NK-92 (cell line): ENCODE data around the gene AGAP9.
"Not testable (repeated sequence)": the region's sequence is repeated elsewhere in the genome, so short reads cannot be mapped to it uniquely, and the experiment has no call there.

Source experiments
- DNase-seq: peaks from one replicate; lab custom pipeline; 2025; ENCODE audit not compliant: unreplicated experiment; lab: John Stamatoyannopoulos, UW

The AGAP9 gene

DNA sequence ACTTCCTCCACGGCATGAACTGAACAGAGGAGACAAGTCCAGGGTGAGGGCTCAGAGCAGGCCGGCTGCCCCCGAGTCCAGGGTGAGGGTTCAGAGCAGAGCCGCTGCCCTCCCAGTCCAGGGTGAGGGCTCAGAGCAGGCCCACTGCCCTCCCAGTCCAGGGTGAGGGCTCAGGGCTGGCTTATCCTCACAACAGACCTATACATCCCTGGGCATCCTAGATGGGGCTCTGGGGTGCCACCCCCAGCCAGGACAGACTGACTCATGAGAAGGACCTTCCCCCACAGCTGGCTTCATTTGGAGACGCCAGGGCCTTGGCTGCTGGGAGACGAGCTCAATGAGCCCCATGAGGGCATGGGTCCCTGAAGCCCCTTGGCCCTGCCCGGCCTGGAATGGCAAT lies 33.8 kb downstream of the AGAP9 start:
- not testable (repeated sequence) for DNase-seq

DNA sequence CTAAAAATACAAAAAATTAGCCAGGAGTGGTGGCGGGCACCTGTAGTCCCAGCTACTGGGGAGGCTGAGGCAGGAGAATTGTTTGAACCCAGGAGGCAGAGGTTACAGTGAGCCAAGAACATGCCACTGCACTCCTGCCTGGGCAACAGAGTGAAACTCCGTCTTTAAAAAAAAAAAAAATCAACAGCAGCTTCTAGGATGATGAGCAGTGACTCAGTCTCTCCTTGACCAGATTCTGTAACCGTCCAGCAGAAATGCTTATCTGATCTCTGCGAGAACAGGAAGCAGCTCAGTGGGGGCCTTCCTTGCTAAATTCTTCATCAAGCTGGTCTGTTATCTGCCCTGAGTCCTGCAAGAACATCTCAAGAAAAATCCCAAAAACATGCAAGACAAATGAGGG lies 37.5 kb downstream of the AGAP9 start:
- DNase-seq: not testable (repeated sequence)

DNA sequence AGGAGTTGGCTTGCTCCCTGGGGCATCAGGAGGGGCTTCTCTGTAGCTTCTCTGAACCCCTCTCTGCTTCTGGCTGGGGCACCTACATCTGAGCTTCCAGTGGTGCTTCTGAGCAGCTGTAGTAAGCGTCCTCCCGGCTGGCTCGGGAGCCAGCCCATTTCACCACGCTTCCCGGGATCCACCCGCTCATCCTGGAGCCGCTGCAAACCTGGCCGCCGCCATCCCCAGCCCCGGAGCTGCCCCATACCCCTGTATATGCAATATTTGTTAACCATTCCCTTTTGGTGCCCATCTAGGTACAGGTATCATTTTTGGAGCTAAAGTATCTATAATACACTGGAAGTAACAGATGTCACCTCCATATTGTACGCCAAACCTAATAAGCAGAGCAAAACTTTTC lies 38.7 kb downstream of the AGAP9 start:
- DNase-seq: not testable (repeated sequence)

DNA sequence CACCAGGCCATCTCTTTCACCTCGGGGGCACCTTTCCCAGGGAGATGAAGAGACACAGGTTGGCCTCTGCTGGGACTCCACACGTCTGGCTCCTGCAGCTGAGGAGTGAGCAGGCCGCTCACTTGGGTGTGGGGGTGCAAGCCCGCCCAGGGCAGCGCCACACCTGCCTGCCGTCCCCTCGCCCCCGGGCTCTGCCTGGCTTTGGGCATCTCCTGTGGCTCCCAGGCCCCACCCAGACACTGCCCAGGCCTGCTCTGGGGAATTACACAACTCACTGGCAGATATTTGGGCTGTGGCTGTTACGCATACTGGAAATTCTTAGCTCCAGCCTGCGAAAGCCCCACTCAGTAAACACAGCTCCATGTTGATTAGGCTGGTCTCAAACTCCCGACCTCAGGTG lies 39.5 kb downstream of the AGAP9 start, which contains the start of gene ANXA8:
TSS of gene ANXA8 (minus strand) at position 193 of the 400 bp plus-strand sequence. CDS start at position 11, 182 bp downstream.
- not testable (repeated sequence) for DNase-seq

DNA sequence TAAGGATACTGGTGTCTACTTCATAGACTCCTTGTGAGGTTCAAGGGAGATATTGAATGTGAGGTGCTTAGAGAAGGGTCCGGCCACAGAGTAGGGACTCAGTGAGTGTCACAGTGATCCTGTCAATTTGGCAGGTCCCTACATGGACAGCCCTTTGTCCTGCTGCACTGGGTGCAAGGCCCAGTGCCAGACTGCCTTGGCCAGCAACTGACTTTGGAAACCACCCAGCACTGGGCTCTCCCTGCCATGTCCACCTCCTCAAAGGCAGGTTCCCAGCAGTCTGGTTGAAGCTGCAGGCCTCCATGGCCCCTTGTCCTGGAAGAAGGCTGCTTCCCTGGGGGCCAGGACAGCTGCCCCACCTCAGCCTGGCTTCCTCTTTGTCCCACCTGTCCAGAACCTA lies 41.1 kb downstream of the AGAP9 start:
- DNase-seq: not testable (repeated sequence)

DNA sequence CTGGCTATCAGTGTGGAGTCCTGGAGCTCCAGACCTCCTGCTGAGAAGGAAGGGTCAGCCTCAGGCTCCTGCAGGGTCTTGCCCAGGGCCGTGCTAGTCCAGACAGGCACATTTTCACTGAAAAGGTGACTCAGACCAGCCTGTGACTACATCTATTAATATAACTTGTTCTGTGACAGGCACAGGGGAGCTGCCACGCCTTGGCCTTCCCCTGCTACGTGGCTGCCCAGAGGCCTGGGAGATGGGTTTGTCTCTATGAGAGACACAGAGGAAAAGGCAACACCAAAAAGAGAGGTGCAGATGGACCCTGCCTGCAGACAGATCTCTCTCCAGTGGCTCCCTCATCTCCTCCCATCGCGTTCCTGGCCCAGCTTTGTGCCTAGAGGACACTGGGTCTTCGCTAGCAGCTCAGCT lies 41.7 kb downstream of the AGAP9 start:
- not testable (repeated sequence) for DNase-seq

DNA sequence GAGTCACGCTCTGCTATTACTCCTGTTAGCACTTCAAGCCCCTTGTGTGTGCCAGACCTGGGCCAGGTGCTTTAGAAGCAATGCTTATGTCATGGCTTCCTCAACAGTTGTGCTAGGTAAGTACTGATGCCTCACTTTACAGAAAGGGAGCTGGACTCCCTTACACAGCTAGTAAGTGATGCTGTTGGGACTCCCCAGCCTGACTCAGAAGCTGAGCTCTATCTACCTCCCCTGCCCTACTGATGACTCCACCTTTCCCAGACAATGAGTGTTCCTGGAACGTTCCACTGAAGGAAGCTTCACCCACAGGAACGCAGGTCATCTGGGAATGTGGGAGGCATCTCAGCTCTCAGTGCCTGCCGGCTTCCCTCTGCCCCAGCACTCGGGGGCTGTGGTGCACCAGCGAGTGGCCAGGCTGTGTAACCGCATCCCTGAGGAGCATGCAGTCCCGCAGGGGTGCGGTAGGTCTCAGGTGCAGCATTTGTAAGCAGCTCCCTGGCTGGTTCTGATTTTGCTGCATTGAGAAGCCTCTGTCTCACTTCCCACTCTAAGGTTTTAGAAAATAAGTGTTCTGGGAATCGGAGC lies 42.2 kb downstream of the AGAP9 start:
- DNase-seq: not testable (repeated sequence)

DNA sequence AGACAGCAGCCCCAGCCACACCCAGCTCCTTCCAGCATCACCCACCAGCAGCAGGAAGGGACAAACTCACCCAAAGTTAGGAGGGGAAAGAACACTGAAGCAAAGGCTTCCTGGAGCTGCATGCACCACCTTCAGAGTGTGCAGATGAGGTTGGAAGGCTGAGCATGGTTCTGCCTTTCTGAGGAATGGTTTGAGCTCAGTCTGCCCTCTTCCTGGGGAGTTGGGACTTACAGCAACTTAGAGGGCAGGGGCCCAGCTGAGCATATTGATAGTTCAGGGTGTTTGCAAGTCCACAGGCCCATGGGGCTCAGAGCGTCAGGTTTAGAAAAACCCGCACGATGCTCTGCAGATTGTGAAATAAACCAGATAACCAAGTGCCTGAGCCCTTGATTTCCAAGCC lies 43.3 kb downstream of the AGAP9 start:
- DNase-seq: not testable (repeated sequence)

DNA sequence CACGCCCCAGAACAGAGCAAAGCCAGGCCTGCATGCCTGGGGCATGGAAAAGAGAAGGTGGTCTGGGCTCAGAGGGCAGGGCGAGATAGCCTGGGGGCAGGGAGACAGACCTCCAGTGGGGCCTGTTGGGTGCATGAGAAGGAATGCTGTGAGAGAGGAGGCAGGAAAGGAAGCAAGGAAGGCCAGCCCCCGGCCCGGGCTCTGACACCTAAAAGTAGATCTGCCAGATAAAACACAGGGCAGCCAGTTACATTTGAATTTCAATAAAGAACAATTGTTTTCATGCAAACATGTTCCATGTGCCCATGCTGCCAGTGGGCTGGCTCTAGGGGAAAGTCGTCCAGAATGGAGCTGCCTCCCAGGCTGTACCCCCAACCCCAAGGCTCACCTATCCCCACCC lies 45.3 kb downstream of the AGAP9 start:
- DNase-seq: not testable (repeated sequence)

DNA sequence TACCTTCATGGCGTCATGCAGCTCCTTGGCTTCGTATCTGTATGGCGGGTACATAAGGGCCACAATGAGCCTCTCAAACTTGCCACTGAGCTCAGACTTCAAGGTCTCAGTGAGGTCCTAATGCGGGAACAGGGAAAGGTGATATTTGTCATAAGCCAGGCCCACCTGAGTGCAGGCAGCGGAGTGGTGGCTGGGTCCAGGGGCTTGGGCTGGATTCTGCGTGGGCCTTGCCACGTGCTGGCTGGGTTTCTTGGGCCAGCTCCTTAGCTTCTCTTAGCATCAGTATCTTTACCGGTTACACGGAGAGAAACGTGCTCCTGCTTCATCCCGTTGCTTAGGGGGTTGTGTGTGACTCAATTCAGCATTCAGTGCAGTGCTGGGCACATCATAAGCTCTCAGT lies 46.4 kb downstream of the AGAP9 start:
- DNase-seq: not testable (repeated sequence)

DNA sequence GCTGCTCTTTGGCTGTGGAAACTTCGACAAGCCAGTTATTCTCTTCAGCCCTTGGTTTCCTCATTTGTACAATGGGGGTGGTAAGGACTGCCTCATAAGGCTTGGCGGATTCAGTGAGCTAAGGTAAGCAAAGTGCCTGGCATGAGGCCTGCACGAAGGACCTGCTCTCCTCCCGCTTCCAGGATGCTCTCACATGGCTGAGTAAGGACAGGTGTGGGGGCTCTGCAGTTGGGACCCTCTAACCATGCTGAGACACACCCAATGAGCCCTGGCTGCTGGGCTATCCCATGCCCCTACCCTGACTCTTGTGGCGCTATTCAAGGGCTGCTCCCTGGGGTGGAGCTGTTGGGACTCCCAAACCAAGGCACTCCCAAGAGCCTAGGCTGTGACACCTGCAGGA lies 48.3 kb downstream of the AGAP9 start:
- DNase-seq: not testable (repeated sequence)

DNA sequence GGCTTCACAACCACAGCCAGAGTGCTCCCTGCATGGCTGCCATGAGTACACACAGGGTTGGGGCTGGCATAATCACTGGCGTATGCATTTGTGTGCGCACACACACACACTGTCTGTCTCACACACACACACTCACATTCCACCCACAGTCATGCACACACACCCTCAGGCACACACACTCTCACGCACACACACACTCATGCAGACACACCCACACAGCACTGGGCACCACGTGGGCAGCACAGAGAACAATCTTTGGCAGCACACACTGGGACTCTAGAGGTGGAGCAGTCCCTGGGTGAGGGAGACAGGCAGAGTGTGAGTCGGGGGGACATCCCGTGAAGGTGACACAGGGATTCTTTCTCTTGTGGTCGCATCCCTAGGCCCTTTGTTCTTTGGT lies 49.9 kb downstream of the AGAP9 start:
- not testable (repeated sequence) for DNase-seq

DNA sequence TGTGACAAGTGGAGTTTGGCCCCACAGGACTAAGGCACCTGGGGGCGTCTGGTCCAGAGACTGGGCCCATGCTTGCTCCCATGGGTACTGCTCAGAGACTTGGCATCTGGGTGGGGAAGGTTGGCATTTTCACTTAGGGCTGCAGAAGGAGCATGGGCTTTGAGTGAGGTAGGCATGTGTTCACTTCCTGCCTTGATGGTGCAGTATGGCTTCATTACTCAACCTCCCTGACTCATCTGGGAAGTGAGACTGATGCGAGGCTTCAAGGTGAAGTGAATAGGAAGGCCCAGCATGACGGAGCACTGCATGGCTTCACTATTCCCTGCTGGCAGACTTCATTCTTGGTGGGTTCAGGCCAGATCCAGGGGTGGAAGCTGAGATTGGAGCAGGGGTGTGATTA lies 50.8 kb downstream of the AGAP9 start:
- not testable (repeated sequence) for DNase-seq

DNA sequence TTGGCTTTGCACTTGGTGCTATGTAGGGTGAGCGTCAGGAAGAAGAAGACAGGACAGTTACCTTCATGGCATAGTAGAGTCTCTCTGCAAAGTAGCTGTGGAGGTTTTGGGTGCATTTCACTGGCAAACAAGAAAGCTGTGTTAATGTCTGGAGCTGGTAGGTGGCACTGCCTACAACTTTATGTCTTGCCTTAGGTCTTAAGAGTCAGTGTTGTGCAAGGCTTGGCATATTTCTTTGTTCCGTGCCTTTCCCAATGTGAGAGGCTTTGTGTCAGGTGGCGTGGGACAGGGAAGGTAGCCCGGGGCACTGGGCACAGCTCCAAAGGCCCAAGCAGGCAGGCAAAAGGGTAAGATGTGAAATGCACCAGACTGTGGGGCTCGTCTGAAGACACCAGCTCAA lies 51.4 kb downstream of the AGAP9 start:
- DNase-seq: not testable (repeated sequence)

DNA sequence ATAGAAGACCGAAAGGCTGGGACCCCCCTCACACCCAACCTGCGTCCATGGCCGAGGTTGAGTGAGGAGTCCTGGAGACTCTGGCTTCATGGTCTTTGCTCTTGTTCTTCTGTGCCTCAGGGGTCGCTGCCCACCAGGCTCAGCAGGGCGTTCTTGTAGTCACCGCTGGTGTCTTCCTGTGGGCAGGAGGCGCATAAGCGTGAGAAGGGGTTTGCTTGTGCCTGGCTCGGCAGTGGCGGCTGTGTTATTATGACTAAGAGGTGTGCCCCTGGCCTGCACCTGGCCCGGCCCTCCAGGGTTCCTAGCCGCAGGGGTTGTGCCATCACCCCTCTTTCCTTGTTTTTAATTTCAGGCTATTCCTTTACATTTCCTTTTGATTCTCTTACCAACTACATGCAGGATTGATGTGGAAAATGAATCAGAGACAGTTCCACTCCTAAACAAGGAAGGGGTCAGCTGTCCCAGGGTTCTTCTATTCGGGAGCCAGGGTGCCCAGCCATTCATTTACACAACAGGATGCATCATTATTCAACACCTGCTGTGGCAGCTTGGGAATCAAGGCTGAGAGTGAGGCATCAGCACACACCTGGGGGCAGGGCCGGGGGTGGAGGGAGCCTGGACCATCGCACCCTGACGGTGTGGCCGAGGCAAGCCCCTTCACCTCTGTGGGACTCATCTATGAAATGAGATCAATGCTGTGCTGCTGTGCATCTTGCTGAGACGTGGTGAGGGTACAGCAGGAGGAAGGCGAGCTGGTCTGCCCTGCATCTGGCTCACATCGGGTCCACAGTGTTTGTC lies 54.5 kb downstream of the AGAP9 start:
- DNase-seq: not testable (repeated sequence)

DNA sequence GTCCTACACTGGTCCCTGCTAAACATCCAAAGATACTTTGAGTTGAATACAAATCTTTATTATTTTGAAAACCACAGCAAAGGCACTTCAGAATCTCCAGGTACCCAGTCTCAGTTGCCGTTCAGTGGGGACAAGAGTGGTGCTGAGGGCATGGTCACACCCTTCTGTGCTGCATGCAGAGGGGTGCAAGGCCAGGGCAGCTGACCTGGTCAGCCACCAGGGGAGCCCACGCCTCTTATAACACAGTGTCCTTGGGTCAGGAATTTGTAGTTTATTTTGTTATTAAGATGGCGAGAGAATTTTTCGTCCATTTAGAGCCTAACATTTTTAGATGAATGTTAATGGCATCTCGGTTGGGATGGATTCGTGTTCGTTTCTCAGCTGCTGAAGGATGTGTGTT lies 55.5 kb downstream of the AGAP9 start:
- DNase-seq: not testable (repeated sequence)

DNA sequence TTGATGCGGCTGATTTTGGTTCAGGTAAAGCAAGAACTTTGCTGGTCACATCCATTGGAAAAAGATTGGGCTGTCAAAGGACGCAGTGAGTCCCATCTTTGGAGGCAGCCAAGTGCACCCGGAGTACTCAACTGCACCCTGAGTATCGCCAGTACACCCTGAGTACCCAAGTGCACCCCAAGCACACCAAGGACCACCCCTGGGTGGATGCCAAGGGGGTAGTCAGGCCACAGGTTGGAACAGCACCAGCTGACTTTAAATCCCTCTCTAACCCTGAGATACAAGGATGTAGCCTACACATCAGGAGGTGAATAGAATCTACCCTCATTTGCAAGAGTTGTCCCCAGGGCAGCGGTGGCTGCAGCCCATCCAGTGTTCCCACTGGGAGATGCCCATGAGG lies 56.0 kb downstream of the AGAP9 start:
- not testable (repeated sequence) for DNase-seq

DNA sequence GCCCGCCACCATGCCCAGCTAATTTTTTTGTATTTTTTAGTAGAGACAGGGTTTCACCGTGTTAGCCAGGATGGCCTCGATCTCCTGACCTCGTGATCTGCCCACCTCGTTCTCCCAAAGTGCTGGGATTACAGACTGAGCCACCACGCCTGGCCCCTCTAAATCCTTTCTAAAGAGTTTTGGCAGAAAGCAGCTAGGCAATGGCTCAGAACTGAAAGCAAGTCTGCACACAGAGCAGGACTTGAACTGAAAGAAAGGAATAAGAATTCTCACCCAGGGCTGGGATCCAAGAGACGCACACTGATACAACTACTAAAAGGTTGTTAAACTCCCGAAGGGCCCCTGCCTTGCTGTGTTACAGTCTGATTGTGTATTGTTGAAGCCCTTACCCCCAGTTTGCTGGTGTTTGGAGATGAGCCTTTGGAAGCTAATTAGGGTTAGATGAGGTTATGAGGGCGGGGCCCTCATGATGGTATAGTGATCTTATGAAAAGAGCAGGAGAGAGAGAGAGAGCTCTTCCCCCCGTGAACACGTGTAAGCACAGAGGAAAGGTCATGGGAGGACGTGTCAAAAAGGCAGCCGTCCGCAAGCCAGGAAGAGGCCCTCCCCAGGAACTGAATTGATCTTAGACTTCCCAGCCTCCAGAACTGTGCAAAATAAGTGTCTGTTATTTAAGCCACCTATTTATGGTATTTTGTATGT lies 58.1 kb downstream of the AGAP9 start:
- DNase-seq: not testable (repeated sequence)

DNA sequence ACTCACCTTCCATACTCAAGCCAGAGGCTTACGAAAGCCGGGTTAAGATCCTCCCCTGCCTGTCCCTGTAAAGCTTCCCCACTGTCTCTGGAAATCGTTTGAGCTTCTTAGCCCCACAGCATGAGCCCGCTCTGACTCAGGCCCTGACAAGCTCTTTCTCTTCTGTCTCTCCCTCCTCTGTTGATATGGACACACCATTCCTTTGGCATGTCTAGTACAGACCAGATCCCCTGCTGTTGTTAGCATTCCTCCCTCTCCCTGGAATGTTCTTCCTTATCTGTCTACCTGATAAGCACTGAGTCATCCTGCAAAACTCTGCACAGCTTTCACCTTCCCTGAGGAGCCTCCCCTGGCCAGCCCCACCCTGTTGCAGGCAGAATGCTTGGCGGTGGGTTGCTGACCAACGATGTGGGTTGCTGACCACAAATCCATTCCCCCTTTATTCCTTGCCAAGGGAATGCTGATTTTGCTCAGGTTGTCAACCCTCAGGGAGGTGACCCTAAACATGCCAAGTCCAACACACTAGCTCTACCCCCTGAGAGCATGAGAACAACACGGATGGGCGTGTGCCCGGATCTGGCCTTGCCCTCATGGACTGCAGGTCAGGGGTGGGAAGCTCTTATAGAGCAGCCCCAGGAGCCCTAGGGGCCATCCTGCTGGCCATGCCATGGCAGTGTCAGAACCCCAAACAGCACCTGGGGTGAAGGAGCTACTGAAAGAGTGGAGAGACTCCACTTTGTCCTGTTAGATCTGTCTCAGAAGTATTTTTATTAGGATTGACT lies 60.7 kb downstream of the AGAP9 start:
- DNase-seq: not testable (repeated sequence)

DNA sequence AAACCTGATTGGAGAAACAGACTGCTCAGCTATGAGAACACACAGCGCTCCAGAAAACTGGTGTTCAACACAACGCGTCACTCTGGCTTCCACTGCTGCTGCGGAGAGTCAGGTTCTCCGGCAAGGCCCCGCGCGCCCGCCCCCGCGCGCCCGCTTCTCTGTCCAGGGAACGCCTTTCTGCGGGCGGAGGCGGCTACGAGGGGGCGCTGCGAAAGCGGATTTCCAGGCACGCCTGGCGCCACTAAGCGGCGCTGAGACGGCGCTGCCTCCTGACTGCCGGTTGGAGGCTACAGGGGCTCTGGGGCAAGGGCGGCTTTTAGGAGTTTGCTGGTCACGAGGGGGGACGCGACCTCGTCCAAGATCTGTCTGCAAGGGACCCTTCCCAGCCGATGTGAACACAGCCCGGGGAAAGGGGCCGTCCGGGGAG lies 62.2 kb downstream of the AGAP9 start:
- not testable (repeated sequence) for DNase-seq
